H9 (cell line): Measurements from ENCODE around the gene EPHA4. TPM values are rescaled to one million over a fixed set of nuclear protein-coding genes. Genes with fewer than 3 reads are reported as not detected.

Source experiments
- DNase-seq: peaks from one replicate; pipeline ENCODE4 v3.0.0-alpha.2; 2017
- H2AFZ ChIP-seq: one replicate; pipeline ENCODE4 v1.6.1; 2013; ENCODE audit warnings: mild to moderate bottlenecking, low read length, control low read depth, moderate library complexity
- H2AK5ac ChIP-seq: 2 replicates; pipeline ENCODE4 v1.6.1; 2013; ENCODE audit warnings: low read length, control low read depth, mixed read lengths; ENCODE audit not compliant: insufficient read length
- H2BK120ac ChIP-seq: one replicate; pipeline ENCODE4 v1.6.1; 2013; ENCODE audit warnings: low read depth, mild to moderate bottlenecking, low read length, control low read depth, inconsistent platforms; ENCODE audit not compliant: poor library complexity, severe bottlenecking
- H2BK12ac ChIP-seq: 2 replicates; pipeline ENCODE4 v1.6.1; 2013; ENCODE audit warnings: low read length, control low read depth, mixed read lengths, low read depth; ENCODE audit not compliant: insufficient read length
- H2BK15ac ChIP-seq: 2 replicates; pipeline ENCODE4 v1.6.1; 2013; ENCODE audit warnings: low read depth, low read length, control low read depth
- H2BK20ac ChIP-seq: one replicate; pipeline ENCODE4 v1.6.1; 2013; ENCODE audit warnings: low read depth, mild to moderate bottlenecking, low read length, control low read depth, inconsistent platforms; ENCODE audit not compliant: poor library complexity, severe bottlenecking
- H2BK5ac ChIP-seq: 2 replicates; pipeline ENCODE4 v1.6.1; 2013; ENCODE audit warnings: low read length, control low read depth, mixed read lengths; ENCODE audit not compliant: insufficient read length
- H3K14ac ChIP-seq: 2 replicates; pipeline ENCODE4 v1.6.1; 2013; ENCODE audit warnings: low read length, control low read depth; ENCODE audit not compliant: insufficient read depth
- H3K18ac ChIP-seq: 2 replicates; pipeline ENCODE4 v1.6.1; 2013; ENCODE audit warnings: low read depth, mild to moderate bottlenecking, mixed read lengths, low read length, control low read depth; ENCODE audit not compliant: insufficient read length
- H3K23ac ChIP-seq: 2 replicates; pipeline ENCODE4 v1.6.1; 2013; ENCODE audit warnings: low read length, control low read depth, mixed read lengths, low read depth; ENCODE audit not compliant: insufficient read length
- H3K23me2 ChIP-seq: 2 replicates; pipeline ENCODE4 v1.6.1; 2013; ENCODE audit warnings: low read depth, mild to moderate bottlenecking, mixed read lengths, low read length, control low read depth; ENCODE audit not compliant: insufficient read length, poor library complexity, severe bottlenecking
- H3K27ac ChIP-seq: 2 replicates; pipeline ENCODE4 v1.5.1; 2013; ENCODE audit warnings: low read length, control low read depth, mixed read lengths, low read depth; ENCODE audit not compliant: insufficient read length
- H3K27me3 ChIP-seq: 2 replicates; pipeline ENCODE4 v1.6.1; 2013; ENCODE audit warnings: low read length, control low read depth, inconsistent platforms; ENCODE audit not compliant: insufficient read depth
- H3K4ac ChIP-seq: 2 replicates; pipeline ENCODE4 v1.6.1; 2013; ENCODE audit warnings: low read depth, mild to moderate bottlenecking, control low read depth, inconsistent platforms, low read length, moderate library complexity
- H3K4me1 ChIP-seq: 2 replicates; pipeline ENCODE4 v1.6.1; 2013; ENCODE audit warnings: low read length, control low read depth, inconsistent platforms; ENCODE audit not compliant: insufficient read depth
- H3K4me2 ChIP-seq: 2 replicates; pipeline ENCODE4 v1.6.1; 2013; ENCODE audit warnings: low read length, control low read depth, mixed read lengths; ENCODE audit not compliant: insufficient read length, insufficient read depth
- H3K56ac ChIP-seq: 2 replicates; pipeline ENCODE4 v1.6.1; 2013; ENCODE audit warnings: low read depth, mild to moderate bottlenecking, mixed read lengths, low read length, control low read depth; ENCODE audit not compliant: insufficient read length
- H3K79me1 ChIP-seq: 2 replicates; pipeline ENCODE4 v1.6.1; 2013; ENCODE audit warnings: low read depth, mild to moderate bottlenecking, moderate library complexity, low read length, control low read depth, inconsistent platforms; ENCODE audit not compliant: insufficient read depth, poor library complexity, severe bottlenecking
- H3K79me2 ChIP-seq: 2 replicates; pipeline ENCODE4 v1.6.1; 2013; ENCODE audit warnings: low read length, control low read depth, inconsistent platforms; ENCODE audit not compliant: insufficient read depth
- H3K9ac ChIP-seq: 2 replicates; pipeline ENCODE4 v1.6.1; 2013; ENCODE audit warnings: low read length, control low read depth, mixed read lengths; ENCODE audit not compliant: insufficient read length; ENCODE audit errors: extremely low read depth
- H3K9me3 ChIP-seq: one replicate; pipeline ENCODE4 v1.6.1; 2013; ENCODE audit warnings: low read depth, low read length, inconsistent platforms; ENCODE audit not compliant: control insufficient read depth
- H3T11ph ChIP-seq: one replicate; pipeline ENCODE4 v1.6.1; 2013; ENCODE audit warnings: mild to moderate bottlenecking, low read length, control low read depth, inconsistent platforms
- H4K20me1 ChIP-seq: one replicate; pipeline ENCODE4 v1.6.1; 2013; ENCODE audit not compliant: control insufficient read depth, insufficient read length, insufficient read depth
- H4K5ac ChIP-seq: 2 replicates; pipeline ENCODE4 v1.6.1; 2013; ENCODE audit warnings: low read depth, mild to moderate bottlenecking, mixed read lengths, low read length, control low read depth; ENCODE audit not compliant: insufficient read length
- H4K8ac ChIP-seq: replicated peaks from 2 replicates; pipeline ENCODE4 v1.6.1; 2013; ENCODE audit warnings: low read length, control low read depth, mixed read lengths, low read depth; ENCODE audit not compliant: insufficient read length
- H4K91ac ChIP-seq: 2 replicates; pipeline ENCODE4 v1.6.1; 2013; ENCODE audit warnings: low read depth, mild to moderate bottlenecking, moderate library complexity, mixed read lengths, low read length, control low read depth; ENCODE audit not compliant: insufficient read length
- H3K27ac Mint-ChIP-seq, 3 experiments: 2 replicates in 2 of 3; 3 replicates in 1 of 3; pipeline ENCODE4 v1.8.0; 2020 to 2021; ENCODE audit warnings: mixed read lengths in 3 of 3, mild to moderate bottlenecking in 1 of 3, moderate library complexity in 1 of 3
- H3K27me3 Mint-ChIP-seq: 2 replicates; pipeline ENCODE4 v1.8.0; 2021; ENCODE audit warnings: low read depth, mild to moderate bottlenecking, moderate library complexity, mixed read lengths
- H3K36me3 Mint-ChIP-seq, 3 experiments: 2 replicates in 2 of 3; 3 replicates in 1 of 3; pipeline ENCODE4 v1.8.0; 2020 to 2021; ENCODE audit warnings: low read depth in 3 of 3, mixed read lengths in 3 of 3; ENCODE audit not compliant: insufficient read depth in 1 of 3
- H3K4me1 Mint-ChIP-seq, 2 experiments: 2 replicates each; pipeline ENCODE4 v1.8.0; 2020; ENCODE audit warnings: mixed read lengths in 2 of 2
- H3K4me3 Mint-ChIP-seq, 2 experiments: 2 replicates in 1 of 2; 3 replicates in 1 of 2; pipeline ENCODE4 v1.8.0; 2020 to 2021; ENCODE audit warnings: mild to moderate bottlenecking in 2 of 2, mixed read lengths in 2 of 2, moderate library complexity in 1 of 2
- H3K9me3 Mint-ChIP-seq, 2 experiments: 2 replicates in 1 of 2; 3 replicates in 1 of 2; pipeline ENCODE4 v1.8.0; 2020; ENCODE audit warnings: mild to moderate bottlenecking in 2 of 2, mixed read lengths in 2 of 2, moderate library complexity in 1 of 2
- CTCF ChIP-seq: fragments of 200-600 bp; sonication (generic); conservative IDR thresholded peaks from 3 replicates; pipeline ENCODE4 v1.8.0; 2021; ENCODE audit warnings: antibody characterized with exemption, mild to moderate bottlenecking
- WGBS: extraction: QIAGEN DNeasy Blood & Tissue Kit; methylation state at CpG from one replicate; pipeline ENCODE4 v1.1.7; 2013; ENCODE audit warnings: missing lambda C conversion rate, low lambda C conversion rate, mixed read lengths; ENCODE audit not compliant: insufficient read length; ENCODE audit errors: extremely low coverage; 5-methylcytosine and 5-hydroxymethylcytosine counted together
- total RNA-seq: library from RNA; stranded (reverse); gene quantifications from 2 replicates; pipeline ENCODE4 v1.2.1, GENCODE V29; 2021

The EPHA4 gene
- total RNA-seq, 1 experiment from 2014 or later = 25.1 TPM

DNA sequence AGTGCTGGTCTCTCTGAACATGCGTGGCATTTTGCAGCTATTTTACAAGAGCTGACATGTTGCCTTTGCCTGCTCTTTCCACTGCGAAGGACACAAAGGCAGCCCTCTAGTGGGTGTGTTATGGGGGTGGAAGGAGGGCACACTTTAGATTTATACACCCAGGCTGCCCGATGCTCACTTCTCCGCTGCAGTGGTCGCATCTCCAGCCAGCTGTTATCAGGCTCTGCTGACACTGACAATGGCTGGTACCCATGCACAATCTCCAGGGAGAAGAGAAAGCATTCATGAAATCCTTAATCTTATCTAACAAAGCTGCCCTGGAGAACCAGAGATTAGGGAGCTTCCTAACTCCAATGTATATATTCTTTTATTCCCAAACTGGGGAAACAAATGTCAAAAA lies 113.5 kb downstream of the EPHA4 start:
- Histone ChIP-seq H2BK5ac (no peak overlapping the region), H2BK15ac (no peak overlapping the region), H2AK5ac (no peak overlapping the region), H2BK12ac (no peak overlapping the region), H2BK120ac (no peak overlapping the region), H2AFZ (no peak overlapping the region), H3T11ph (no peak overlapping the region), H3K4ac (no peak overlapping the region), H3K23ac (no peak overlapping the region), H3K4me1 (peaks cover 5% of the 10 kb centered on the region; the same call in 1 of the 2 replicates), H3K79me1 (no peaks in the 10 kb centered on the region), H3K18ac (no peak overlapping the region), H3K27me3 (no peaks in the 10 kb centered on the region), H4K8ac (no peak overlapping the region), H4K91ac (no peak overlapping the region), H3K23me2 (no peaks in the 10 kb centered on the region), H3K27ac (no peak overlapping the region), H3K9me3 (no peaks in the 10 kb centered on the region), H3K14ac (no peak overlapping the region), H4K5ac (no peak overlapping the region), H3K9ac (no peak overlapping the region), H3K4me2 (no peak overlapping the region), H2BK20ac (no peak overlapping the region), H3K56ac (no peak overlapping the region), H4K20me1 (no peaks in the 10 kb centered on the region), H3K79me2 (no peaks in the 10 kb centered on the region; the same call in 1 of the 2 replicates)
- Mint-ChIP-seq H3K27me3 (peaks cover 20% of the 10 kb centered on the region), H3K4me3 (no peak overlapping the region), H3K27ac (no peak overlapping the region), H3K36me3 (peaks cover 0 to 7% (median 0%) of the 10 kb centered on the region in 3 experiments; a peak in 2 of 7 replicates), H3K4me1 (peaks cover 26 to 64% of the 10 kb centered on the region in 2 experiments), H3K9me3 (no peaks in the 10 kb centered on the region)
- DNase-seq = no peak
- no CpG with 5 or more reads among the region's 5 CpGs for WGBS
- no peak for TF ChIP-seq CTCF
